Measurements from ENCODE around the gene NAV2. TPM values are rescaled to one million over a fixed set of nuclear protein-coding genes. Genes with fewer than 3 reads are reported as not detected.

Gene NAV2
- polyA plus RNA-seq, 3 donors from 2014 or later: 0.66 TPM; not detected in 2

GRCh38 chr11:19844806-19845205 is 132.2 kb downstream of the NAV2 start:
- Mint-ChIP-seq H3K36me3 (no peaks in the 10 kb centered on the region), H3K4me3 (no peak overlapping the region), H3K27me3 (ENCODE audit: low read depth in 3 of 3) (peaks cover 0 to 4% (median 2%) of the 10 kb centered on the region in 3 donors), H3K9me3 (peaks cover 0 to 1% (median 0%) of the 10 kb centered on the region in 6 donors), H3K27ac (no peak overlapping the region), H3K4me1 (no peaks in the 10 kb centered on the region)
- DNase-seq: no peak

- DNase-seq: no peak
- Mint-ChIP-seq H3K9me3 (peaks cover 0 to 1% (median 0%) of the 10 kb centered on the region in 6 donors), H3K36me3 (no peaks in the 10 kb centered on the region), H3K27me3 (ENCODE audit: low read depth in 3 of 3) (peaks cover 0 to 4% (median 3%) of the 10 kb centered on the region in 3 donors), H3K4me3 (no peak overlapping the region), H3K27ac (no peak overlapping the region), H3K4me1 (no peaks in the 10 kb centered on the region)
These were observed 133.0 kb downstream of the NAV2 start for GRCh38 chr11:19845626-19846025.

GRCh38 chr11:19846654-19847305 is 134.1 kb downstream of the NAV2 start:
- Mint-ChIP-seq H3K4me3 (no peak overlapping the region), H3K27ac (no peak overlapping the region), H3K4me1 (no peaks in the 10 kb centered on the region), H3K9me3 (peaks cover 0 to 1% (median 0%) of the 10 kb centered on the region in 6 donors), H3K27me3 (ENCODE audit: low read depth in 3 of 3) (peaks cover 2 to 4% (median 2%) of the 10 kb centered on the region in 3 donors), H3K36me3 (no peaks in the 10 kb centered on the region)
- DNase-seq: no peak

GRCh38 chr11:19848219-19848618 is 135.6 kb downstream of the NAV2 start:
- peaks cover 2% of the 10 kb centered on the region in 3 donors for H3K27me3 Mint-ChIP-seq (ENCODE audit: low read depth in 3 of 3)

GRCh38 chr11:19849107-19849789 is 136.6 kb downstream of the NAV2 start:
- peaks cover 2% of the 10 kb centered on the region in 3 donors for H3K27me3 Mint-ChIP-seq (ENCODE audit: low read depth in 3 of 3)
- DNase-seq: no peak
- H3K4me1 Mint-ChIP-seq: no peaks in the 10 kb centered on the region
- no peaks in the 10 kb centered on the region for H3K9me3 Mint-ChIP-seq
- no peak overlapping the region for H3K27ac Mint-ChIP-seq
- no peak overlapping the region for H3K4me3 Mint-ChIP-seq
- H3K36me3 Mint-ChIP-seq: no peaks in the 10 kb centered on the region

More at GRCh38 chr11:19848219-19848618, 135.6 kb downstream of the NAV2 start:
- Mint-ChIP-seq H3K9me3 (no peaks in the 10 kb centered on the region), H3K27ac (no peak overlapping the region), H3K4me1 (no peaks in the 10 kb centered on the region), H3K4me3 (no peak overlapping the region), H3K36me3 (no peaks in the 10 kb centered on the region)
- no peak for DNase-seq

GRCh38 chr11:19849947-19850593 is 137.4 kb downstream of the NAV2 start:
- H3K9me3 Mint-ChIP-seq: no peaks in the 10 kb centered on the region
- no peaks in the 10 kb centered on the region for H3K4me1 Mint-ChIP-seq
- H3K36me3 Mint-ChIP-seq: no peaks in the 10 kb centered on the region
- no peak overlapping the region for H3K4me3 Mint-ChIP-seq
- DNase-seq: no peak
- no peak overlapping the region for H3K27ac Mint-ChIP-seq
- peaks cover 2 to 3% (median 2%) of the 10 kb centered on the region in 3 donors for H3K27me3 Mint-ChIP-seq (ENCODE audit: low read depth in 3 of 3)

- DNase-seq: no peak
- Mint-ChIP-seq H3K27ac (no peak overlapping the region), H3K27me3 (ENCODE audit: low read depth in 3 of 3) (peaks cover 1 to 3% (median 2%) of the 10 kb centered on the region in 3 donors), H3K4me3 (no peak overlapping the region), H3K36me3 (no peaks in the 10 kb centered on the region), H3K4me1 (no peaks in the 10 kb centered on the region), H3K9me3 (no peaks in the 10 kb centered on the region)
These were observed 139.7 kb downstream of the NAV2 start for GRCh38 chr11:19852288-19852687.

GRCh38 chr11:19853016-19853415 is 140.4 kb downstream of the NAV2 start:
- Mint-ChIP-seq H3K4me3 (no peak overlapping the region), H3K4me1 (no peaks in the 10 kb centered on the region), H3K27ac (no peak overlapping the region), H3K27me3 (ENCODE audit: low read depth in 3 of 3) (peaks cover 0 to 3% (median 2%) of the 10 kb centered on the region in 3 donors), H3K36me3 (no peaks in the 10 kb centered on the region), H3K9me3 (no peaks in the 10 kb centered on the region)
- DNase-seq: no peak

- no peak overlapping the region for H3K27ac Mint-ChIP-seq
These were observed 141.3 kb downstream of the NAV2 start for GRCh38 chr11:19853920-19854319.

GRCh38 chr11:19861171-19861570 is 148.5 kb downstream of the NAV2 start:
- Mint-ChIP-seq H3K27me3 (ENCODE audit: low read depth in 3 of 3) (peaks cover 0 to 2% (median 2%) of the 10 kb centered on the region in 3 donors), H3K9me3 (peaks cover 0 to 3% (median 0%) of the 10 kb centered on the region in 6 donors), H3K4me3 (no peak overlapping the region), H3K27ac (no peak overlapping the region), H3K36me3 (no peaks in the 10 kb centered on the region), H3K4me1 (no peaks in the 10 kb centered on the region)
- no peak for DNase-seq

More at GRCh38 chr11:19853920-19854319, 141.3 kb downstream of the NAV2 start:
- no peaks in the 10 kb centered on the region for H3K4me1 Mint-ChIP-seq
- H3K9me3 Mint-ChIP-seq: no peaks in the 10 kb centered on the region
- H3K27me3 Mint-ChIP-seq (ENCODE audit: low read depth in 3 of 3): peaks cover 0 to 3% (median 2%) of the 10 kb centered on the region in 3 donors
- DNase-seq: no peak
- no peak overlapping the region for H3K4me3 Mint-ChIP-seq
- no peaks in the 10 kb centered on the region for H3K36me3 Mint-ChIP-seq

- Mint-ChIP-seq H3K4me3 (no peak overlapping the region), H3K9me3 (peaks cover 0 to 4% (median 0%) of the 10 kb centered on the region in 6 donors), H3K27me3 (ENCODE audit: low read depth in 3 of 3) (peaks cover 0 to 3% (median 2%) of the 10 kb centered on the region in 3 donors), H3K4me1 (no peaks in the 10 kb centered on the region), H3K27ac (no peak overlapping the region), H3K36me3 (no peaks in the 10 kb centered on the region)
- DNase-seq: no peak
These were observed 149.5 kb downstream of the NAV2 start for GRCh38 chr11:19862091-19862490.

- DNase-seq: no peak
- peaks cover 0 to 4% (median 0%) of the 10 kb centered on the region in 6 donors for H3K9me3 Mint-ChIP-seq
- no peaks in the 10 kb centered on the region for H3K4me1 Mint-ChIP-seq
- H3K4me3 Mint-ChIP-seq: no peak overlapping the region
- peaks cover 0 to 7% (median 3%) of the 10 kb centered on the region in 3 donors for H3K27me3 Mint-ChIP-seq (ENCODE audit: low read depth in 3 of 3)
- no peaks in the 10 kb centered on the region for H3K36me3 Mint-ChIP-seq
- no peak overlapping the region for H3K27ac Mint-ChIP-seq
These were observed 151.8 kb downstream of the NAV2 start for GRCh38 chr11:19864141-19865140.

GRCh38 chr11:19866037-19866436 is 153.4 kb downstream of the NAV2 start:
- Mint-ChIP-seq H3K27ac (no peak overlapping the region), H3K36me3 (no peaks in the 10 kb centered on the region), H3K4me1 (no peaks in the 10 kb centered on the region), H3K27me3 (ENCODE audit: low read depth in 3 of 3) (peaks cover 0 to 7% (median 3%) of the 10 kb centered on the region in 3 donors), H3K9me3 (peaks cover 0 to 4% (median 0%) of the 10 kb centered on the region in 6 donors), H3K4me3 (no peak overlapping the region)
- DNase-seq: no peak
